Amniotic stem cell (primary cell): Measurements from ENCODE around the gene CNOT6L.

ENCODE experiments used
- DNase-seq: peaks from one replicate; lab custom pipeline; 2025; lab: John Stamatoyannopoulos, UW

CNOT6L gene

DNA sequence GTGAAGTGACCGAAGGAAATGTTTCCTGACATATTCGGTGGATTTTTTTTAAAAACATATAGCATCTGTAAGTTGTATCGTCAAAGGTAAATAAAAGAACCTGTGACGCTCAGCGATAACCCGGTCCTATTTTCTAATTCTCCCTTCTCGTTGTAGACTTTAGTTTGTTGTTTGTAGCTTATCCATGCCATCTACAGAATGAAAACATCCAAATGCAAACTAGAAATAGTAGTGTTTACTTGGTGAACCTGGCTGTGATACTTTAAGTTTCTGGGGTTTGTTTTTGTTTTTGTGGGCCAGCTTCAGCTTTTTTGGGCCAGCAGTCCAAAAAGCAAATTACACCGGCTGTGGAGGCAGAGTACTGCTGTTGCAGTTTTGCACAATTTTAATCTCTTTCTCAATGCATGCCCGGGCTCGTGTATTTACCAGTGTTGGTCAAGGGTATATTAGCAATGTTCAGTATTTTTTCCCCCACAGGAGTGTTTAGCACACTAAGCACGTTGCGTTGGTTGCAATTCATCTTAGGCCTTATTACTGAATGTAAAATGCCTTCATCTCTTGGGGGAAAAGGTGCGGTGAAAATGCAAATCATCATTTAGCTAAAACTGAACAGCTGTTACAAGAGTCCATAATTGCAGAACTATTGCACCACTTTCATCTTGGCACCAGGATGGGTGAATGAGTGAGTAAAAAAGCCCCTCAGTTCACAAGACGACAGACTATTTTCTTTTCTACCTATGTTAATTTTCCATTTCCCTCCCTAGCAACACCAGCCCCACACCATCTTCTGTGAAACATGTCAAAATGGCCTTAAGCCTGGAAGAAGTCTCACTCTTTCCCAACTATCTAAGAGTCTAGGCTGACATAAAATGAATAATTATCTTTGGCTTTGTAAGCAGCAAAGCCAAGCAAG lies 1.7 kb upstream of the CNOT6L start:
- no peak for DNase-seq

DNA sequence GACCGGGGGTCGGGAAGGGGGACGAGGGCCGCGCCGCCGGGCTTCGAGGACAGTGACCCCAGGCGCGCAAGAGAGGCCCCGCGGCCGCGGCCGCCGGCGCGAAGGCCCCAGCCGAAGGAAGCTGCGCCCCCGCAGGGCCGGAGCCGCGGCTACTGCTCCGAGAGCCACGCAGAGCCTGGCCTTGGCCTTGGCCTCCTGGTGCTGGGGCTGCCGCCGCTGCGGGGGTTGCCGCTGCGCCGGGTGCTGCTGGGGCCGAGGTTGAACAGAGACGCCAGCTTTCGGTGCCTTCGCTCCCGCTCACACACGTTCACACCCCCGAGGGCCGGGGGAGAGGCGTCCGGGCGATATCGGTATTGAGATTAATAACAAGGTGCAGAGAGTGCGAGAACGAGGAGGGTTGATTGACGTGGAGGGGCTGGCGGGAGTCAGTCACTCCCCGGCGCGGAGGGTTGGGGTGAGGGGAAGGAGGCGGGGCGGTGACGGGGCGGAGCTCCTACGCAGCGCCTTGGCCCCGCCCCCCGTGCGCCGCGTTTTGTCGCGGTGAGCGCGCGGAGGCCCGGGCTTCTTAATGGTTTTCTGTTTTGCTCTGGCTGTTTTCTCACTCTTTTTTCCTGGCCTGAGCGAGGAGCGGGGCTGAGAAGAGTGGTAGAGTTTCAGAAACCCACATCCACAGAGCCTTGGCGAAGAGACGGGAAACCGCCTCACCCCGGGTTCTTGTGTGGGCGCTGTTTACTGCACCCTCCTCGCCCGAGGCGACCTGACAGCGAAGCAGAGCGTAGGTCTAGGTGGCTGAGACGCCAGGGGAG lies 878 bp upstream of the CNOT6L start:
- DNase-seq, result peak; percentile 81

DNA sequence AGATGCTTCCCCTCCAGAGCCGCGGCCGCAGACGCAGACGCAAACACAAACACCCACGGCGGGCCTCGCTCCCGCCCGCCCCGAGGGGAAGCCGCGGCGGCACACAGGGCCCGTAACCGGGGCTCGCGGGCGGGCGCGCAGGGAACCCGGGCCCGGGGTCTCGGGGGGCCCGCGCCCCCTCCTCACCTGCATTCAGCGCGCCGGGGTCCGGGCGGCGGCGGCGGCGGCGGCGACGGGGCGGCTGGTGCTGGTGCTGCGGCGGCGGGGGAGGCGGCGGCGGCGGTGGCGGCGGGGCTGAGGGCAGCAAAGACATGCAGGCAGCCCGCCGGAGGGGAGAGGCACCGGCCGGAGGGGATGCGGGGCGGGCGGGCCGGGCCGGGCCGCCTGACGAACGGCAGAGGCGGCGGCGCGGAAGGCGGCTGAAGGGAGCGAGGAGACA lies 255 bp upstream of the CNOT6L start:
- DNase-seq, result no peak

GRCh38 chr4:77818073-77818601 lies 1.0 kb downstream of the CNOT6L start:
- peak; percentile 58 for DNase-seq

GRCh38 chr4:77817304-77818072 lies 1.7 kb downstream of the CNOT6L start:
- DNase-seq, result no peak

GRCh38 chr4:77816546-77816945 lies 2.6 kb downstream of the CNOT6L start:
- no peak for DNase-seq

GRCh38 chr4:77815636-77816035 lies 3.5 kb downstream of the CNOT6L start:
- DNase-seq, result no peak

DNA sequence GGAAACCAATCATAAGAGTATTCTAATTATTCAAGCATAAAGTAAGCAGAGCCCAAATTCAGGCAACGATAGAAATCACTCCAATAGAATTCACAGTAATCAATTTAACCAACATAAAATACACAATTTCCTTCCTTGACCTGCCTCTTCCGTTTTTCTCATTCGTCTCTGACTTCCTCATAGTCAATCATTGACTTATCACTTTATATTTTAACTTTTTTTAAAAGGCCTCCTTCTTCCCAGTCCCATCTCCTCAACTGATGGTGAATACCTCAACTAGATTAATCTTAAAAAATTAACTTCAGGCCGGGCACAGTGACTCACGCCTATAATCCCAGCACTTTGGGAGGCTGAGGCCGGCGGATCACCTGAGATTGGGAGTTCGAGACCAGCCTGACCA lies 13.3 kb downstream of the CNOT6L start:
- no peak for DNase-seq

GRCh38 chr4:77804471-77804870 lies 14.7 kb downstream of the CNOT6L start:
- no peak for DNase-seq

GRCh38 chr4:77802402-77802801 lies 16.8 kb downstream of the CNOT6L start:
- no peak for DNase-seq

DNA sequence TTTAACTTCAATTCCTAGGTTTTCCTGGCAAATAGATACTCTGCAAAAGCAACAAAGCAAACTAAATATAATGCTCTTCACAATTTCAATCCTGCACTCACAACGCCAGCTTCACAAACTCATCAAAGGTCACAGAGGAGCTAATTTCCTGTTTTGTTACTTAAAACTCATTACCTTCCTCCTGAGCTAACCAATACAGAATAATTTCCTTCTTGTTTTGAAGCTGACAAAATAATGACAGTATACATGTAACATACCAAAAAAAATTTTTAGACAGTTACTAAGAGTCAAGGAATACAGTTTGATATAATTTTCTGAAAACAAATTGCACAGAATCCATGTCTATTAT lies 17.9 kb downstream of the CNOT6L start:
- no peak for DNase-seq

- DNase-seq, result no peak
These were observed 18.5 kb downstream of the CNOT6L start for GRCh38 chr4:77800483-77801259.

DNA sequence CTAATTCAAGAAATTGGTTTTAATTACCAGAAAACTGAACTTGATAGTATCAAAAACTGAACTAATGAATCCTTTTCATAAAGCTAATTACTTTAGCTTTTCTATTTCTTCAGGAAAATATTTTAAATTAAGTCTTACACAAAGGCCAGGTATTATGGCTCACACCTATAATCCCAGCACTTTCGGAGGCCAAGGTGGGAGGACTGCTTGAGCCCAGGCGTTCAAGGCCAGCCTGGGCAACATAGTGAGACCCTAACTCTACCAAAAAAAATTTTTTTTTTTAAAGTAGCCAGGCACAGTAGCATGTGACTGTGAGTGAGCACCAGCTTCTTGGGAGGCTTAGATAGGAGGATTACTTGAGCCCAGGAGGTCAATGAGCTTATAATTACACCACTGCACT lies 19.1 kb downstream of the CNOT6L start:
- DNase-seq, result no peak

DNA sequence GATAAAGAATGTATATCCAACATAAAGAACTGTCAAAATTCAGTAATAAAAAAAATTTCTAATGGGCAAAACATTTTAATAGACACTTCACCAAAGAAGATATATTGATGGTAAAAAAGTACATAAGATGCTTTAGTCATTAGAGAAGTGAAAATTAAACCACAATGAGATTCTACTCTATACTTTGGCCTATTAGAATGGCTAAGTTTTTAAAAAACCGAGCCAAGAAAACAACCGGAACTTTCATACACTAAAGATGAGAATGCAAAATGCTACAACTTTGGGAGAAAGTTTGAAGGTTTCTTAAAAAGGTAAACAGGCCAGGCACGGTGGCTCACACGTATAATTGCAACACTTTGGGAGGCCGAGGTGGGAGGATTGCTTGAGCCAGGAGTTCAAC lies 20.8 kb downstream of the CNOT6L start:
- DNase-seq, result no peak

DNA sequence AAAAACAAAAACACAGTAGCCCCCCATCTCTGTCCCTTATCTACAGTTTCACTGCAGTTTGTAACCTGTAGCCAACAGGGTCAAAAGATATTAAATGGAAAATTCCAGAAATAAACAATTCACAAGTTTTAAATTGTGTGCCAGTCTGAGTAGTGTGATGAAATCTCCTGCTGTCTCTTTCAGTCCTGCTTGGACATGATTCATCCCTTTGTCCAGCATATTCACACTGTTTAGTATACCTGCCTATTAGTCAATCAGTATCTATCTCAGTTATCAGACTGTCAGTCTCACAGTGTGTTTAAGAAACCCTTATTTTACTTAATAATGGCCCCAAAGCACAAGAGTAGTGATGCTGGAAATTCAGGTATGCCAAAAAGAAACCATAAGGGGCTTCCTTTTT lies 21.9 kb downstream of the CNOT6L start:
- DNase-seq, result no peak

- DNase-seq, result no peak
These were observed 23.8 kb downstream of the CNOT6L start for GRCh38 chr4:77795326-77795725.

DNA sequence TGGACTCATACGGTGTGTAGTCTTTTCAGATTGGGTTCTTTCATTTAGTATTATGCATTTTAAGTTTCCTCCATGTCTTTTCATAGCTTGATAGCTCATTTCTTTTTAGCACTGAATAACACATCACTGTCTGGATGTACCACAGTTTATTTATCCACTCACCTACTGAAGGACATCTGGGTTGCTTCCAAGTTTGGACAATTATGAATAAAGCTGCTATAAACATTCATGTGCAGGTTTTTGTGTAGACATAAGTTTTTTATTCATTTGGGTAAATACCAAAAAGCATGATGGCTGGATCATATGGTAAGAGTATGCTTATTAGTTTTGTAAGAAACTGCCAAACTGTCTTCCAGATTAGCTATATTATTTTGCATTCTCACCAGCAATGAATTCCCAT lies 29.0 kb downstream of the CNOT6L start:
- no peak for DNase-seq

- no peak for DNase-seq
These were observed 30.2 kb downstream of the CNOT6L start for GRCh38 chr4:77788990-77789389.

- no peak for DNase-seq
These were observed 31.2 kb downstream of the CNOT6L start for GRCh38 chr4:77787969-77788368.

DNA sequence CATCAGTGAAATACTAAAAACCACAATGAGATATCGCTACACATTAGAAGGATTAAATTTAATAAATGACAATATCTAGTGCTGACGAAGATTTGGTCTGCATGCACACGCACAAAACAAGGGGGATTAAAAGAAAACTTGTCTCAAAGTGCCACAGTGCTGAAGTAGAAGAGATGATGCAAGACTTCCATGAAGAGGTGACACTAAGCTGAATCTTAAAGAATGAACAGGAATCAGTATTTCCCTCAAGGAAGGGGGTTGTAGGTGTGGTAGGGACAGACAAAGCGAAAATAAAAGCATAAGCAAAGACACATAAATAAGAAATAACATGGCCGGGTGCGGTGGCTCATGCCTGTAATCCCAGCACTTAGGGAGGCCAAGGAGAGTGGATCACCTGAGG lies 33.5 kb downstream of the CNOT6L start:
- DNase-seq, result no peak

- DNase-seq, result no peak
These were observed 35.3 kb downstream of the CNOT6L start for GRCh38 chr4:77783895-77784294.
